ENCODE results near the gene HAUS3.

- TF ChIP-seq POLR2AphosphoS5 (IDR thresholded peaks at IDR 0.05; ENCODE audit: borderline replicate concordance, low read depth, low read length) (no peak), EZH2 (IDR thresholded peaks at IDR 0.05) (no peak)
Measured at GRCh38 chr4:2250357-2251072, 8.6 kb upstream of the HAUS3 start.

All from SK-N-MC (cell line).